PC-3 (cell line): ENCODE results near the gene SYNE1. TPM values are rescaled to one million over a fixed set of nuclear protein-coding genes. Genes with fewer than 3 reads are reported as not detected.

ENCODE experiments used
- ATAC-seq: fragments of 200-7000 bp; cut with Tn5 transposase; 2 replicates; pipeline ENCODE4 v1.9.1; 2020; ENCODE audit warnings: mild to moderate bottlenecking, moderate library complexity
- BruUV-seq: library from RNA; stranded (reverse); fragments of 400-500 nt; replicated peaks from 2 replicates; lab custom pipeline; 2021; lab: Mats Ljungman, UMichigan
- CTCF ChIA-PET: fragments of 300-600 bp; sonication (Branson Sonifier 250); formaldehyde crosslinking; loops from one replicate; lab custom pipeline; 2022; ENCODE audit warnings: antibody characterized with exemption; lab: Charles Lee
- POLR2A ChIA-PET: fragments of 300-600 bp; sonication (Branson Sonifier 250); formaldehyde crosslinking; loops from one replicate; lab custom pipeline; 2022; ENCODE audit warnings: antibody characterized with exemption; ENCODE audit not compliant: unreplicated experiment; lab: Charles Lee
- DNase-seq: peaks from one replicate; pipeline ENCODE4 v3.0.0-alpha.2; 2015
- H2AFZ ChIP-seq: fragments of 300-600 bp; sonication (generic); 2 replicates; pipeline ENCODE4 v1.6.0; 2016; ENCODE audit warnings: antibody characterized with exemption, low read length
- H3F3A ChIP-seq: fragments of 300-600 bp; sonication (generic); one replicate; pipeline ENCODE4 v1.6.0; 2017; ENCODE audit warnings: antibody characterized with exemption, low read length, control low read depth, mild to moderate bottlenecking; ENCODE audit not compliant: unreplicated experiment
- H3K27ac ChIP-seq: fragments of 300-600 bp; sonication (generic); 2 replicates; pipeline ENCODE4 v1.5.1; 2016; ENCODE audit warnings: mild to moderate bottlenecking, low read length
- H3K27me3 ChIP-seq: fragments of 300-600 bp; sonication (generic); 2 replicates; pipeline ENCODE4 v1.6.1; 2016; ENCODE audit warnings: low read length, mixed read lengths
- H3K36me3 ChIP-seq: fragments of 300-600 bp; sonication (generic); 2 replicates; pipeline ENCODE4 v1.6.1; 2016; ENCODE audit warnings: low read depth, mixed run types, low read length, mixed read lengths
- H3K4me1 ChIP-seq: fragments of 300-600 bp; sonication (generic); 2 replicates; pipeline ENCODE4 v1.5.1; 2016; ENCODE audit warnings: low read length; ENCODE audit not compliant: insufficient read depth
- H3K4me2 ChIP-seq: fragments of 300-600 bp; sonication (generic); 2 replicates; pipeline ENCODE4 v1.6.0; 2016; ENCODE audit warnings: low read length
- H3K4me3 ChIP-seq: fragments of 300-600 bp; sonication (generic); 2 replicates; pipeline ENCODE4 v1.5.1; 2016; ENCODE audit warnings: mild to moderate bottlenecking, low read length, mixed read lengths
- H3K79me2 ChIP-seq: fragments of 300-600 bp; sonication (generic); 2 replicates; pipeline ENCODE4 v1.6.1; 2017; ENCODE audit warnings: low read length, mixed read lengths
- H3K9ac ChIP-seq: fragments of 300-600 bp; sonication (generic); 2 replicates; pipeline ENCODE4 v1.6.0; 2016; ENCODE audit warnings: mild to moderate bottlenecking, low read length
- H3K9me2 ChIP-seq: fragments of 300-600 bp; sonication (generic); replicated peaks from 2 replicates; pipeline ENCODE4 v1.6.1; 2016; ENCODE audit warnings: mixed run types, low read length, mixed read lengths
- H3K9me3 ChIP-seq: fragments of 300-600 bp; sonication (generic); 2 replicates; pipeline ENCODE4 v1.6.1; 2016; ENCODE audit warnings: low read length, mixed read lengths
- H4K20me1 ChIP-seq: fragments of 300-600 bp; sonication (generic); 2 replicates; pipeline ENCODE4 v1.6.1; 2016; ENCODE audit warnings: low read length, mixed read lengths
- CTCF ChIP-seq: fragments of 300-600 bp; sonication (generic); conservative IDR thresholded peaks from 2 replicates; pipeline ENCODE4 v1.5.1; 2017; ENCODE audit warnings: antibody characterized with exemption, low read depth, mild to moderate bottlenecking, low read length
- EZH2 ChIP-seq: fragments of 300-600 bp; sonication (generic); IDR thresholded peaks from one replicate; pipeline ENCODE4 v1.6.1; 2017; ENCODE audit warnings: antibody characterized with exemption, mild to moderate bottlenecking, low read length; ENCODE audit not compliant: unreplicated experiment
- EZH2phosphoT487 ChIP-seq: fragments of 300-600 bp; sonication (generic); IDR thresholded peaks from 2 replicates; pipeline ENCODE4 v1.6.1; 2018; ENCODE audit warnings: mild to moderate bottlenecking, antibody characterized with exemption, low read length, borderline replicate concordance
- intact Hi-C: fragments of 100-400 bp; cut with micrococcal nuclease; formaldehyde crosslinking; loops from 2 replicates; pipeline ENCODE4 v1.9.0; 2023
- total RNA-seq: library from RNA; depleted of rRNA; stranded (reverse); fragments of >200 nt; gene quantifications from 2 replicates; pipeline ENCODE4 v1.2.3, GENCODE V29; 2014

The SYNE1 gene
- total RNA-seq, 1 experiment from 2014 or later = 16.7 TPM

- CTCF ChIA-PET = no interaction called here
- no peaks in the 10 kb centered on the region for H3K27me3 ChIP-seq
- no peaks in the 10 kb centered on the region for H3K36me3 ChIP-seq
- no peak overlapping the region for H3K4me2 ChIP-seq
- H3K9me2 ChIP-seq = no peaks in the 10 kb centered on the region
- POLR2A ChIA-PET = no interaction called here
- BruUV-seq = no TSS peak
- no peaks in the 10 kb centered on the region for H3K4me1 ChIP-seq
- DNase-seq (no peak), ATAC-seq (no peak)
- H3K79me2 ChIP-seq = no peaks in the 10 kb centered on the region
- H4K20me1 ChIP-seq = no peaks in the 10 kb centered on the region
- TF ChIP-seq EZH2phosphoT487 = no peak
- no peak for TF ChIP-seq CTCF
- TF ChIP-seq EZH2 = no peak
- H3K9ac ChIP-seq = no peak overlapping the region
- intact Hi-C loops = no loop called here
- H2AFZ ChIP-seq = no peak overlapping the region
- H3K9me3 ChIP-seq = no peaks in the 10 kb centered on the region
- no peak overlapping the region for H3K4me3 ChIP-seq
- H3F3A ChIP-seq = no peaks in the 10 kb centered on the region
- no peak overlapping the region for H3K27ac ChIP-seq
Observed at GRCh38 chr6:152147269-152147668, 489.9 kb downstream of the SYNE1 start.

GRCh38 chr6:152146385-152146784 is 490.8 kb downstream of the SYNE1 start:
- BruUV-seq = no TSS peak

GRCh38 chr6:152143359-152143758 is 493.8 kb downstream of the SYNE1 start:
- Histone ChIP-seq H3K9ac (no peak overlapping the region), H3K4me1 (no peaks in the 10 kb centered on the region), H3K79me2 (no peaks in the 10 kb centered on the region), H3K36me3 (no peaks in the 10 kb centered on the region), H3K9me2 (no peaks in the 10 kb centered on the region), H3K4me3 (no peak overlapping the region), H3K9me3 (no peaks in the 10 kb centered on the region), H3K27me3 (no peaks in the 10 kb centered on the region), H3K27ac (no peak overlapping the region), H3F3A (no peaks in the 10 kb centered on the region), H3K4me2 (no peak overlapping the region), H4K20me1 (no peaks in the 10 kb centered on the region), H2AFZ (no peak overlapping the region)
- ATAC-seq = no peak
- no peak for TF ChIP-seq EZH2phosphoT487
- no peak for TF ChIP-seq CTCF
- TF ChIP-seq EZH2 = no peak
- BruUV-seq = no TSS peak
- ChIA-PET CTCF (no interaction called here), POLR2A (no interaction called here)
- DNase-seq = no peak
- intact Hi-C loops = no loop called here

More at GRCh38 chr6:152146385-152146784, 490.8 kb downstream of the SYNE1 start:
- Histone ChIP-seq H3K4me2 (no peak overlapping the region), H2AFZ (no peak overlapping the region), H3K36me3 (no peaks in the 10 kb centered on the region), H3K79me2 (no peaks in the 10 kb centered on the region), H3K9me2 (no peaks in the 10 kb centered on the region), H3K4me3 (no peak overlapping the region), H3K27ac (no peak overlapping the region), H3K4me1 (no peaks in the 10 kb centered on the region), H3K27me3 (no peaks in the 10 kb centered on the region), H3F3A (no peaks in the 10 kb centered on the region), H4K20me1 (no peaks in the 10 kb centered on the region), H3K9me3 (no peaks in the 10 kb centered on the region), H3K9ac (no peak overlapping the region)
- ChIA-PET CTCF (no interaction called here), POLR2A (no interaction called here)
- no peak for DNase-seq
- TF ChIP-seq EZH2phosphoT487 = no peak
- TF ChIP-seq EZH2 = no peak
- TF ChIP-seq CTCF = no peak
- intact Hi-C loops = no loop called here
- ATAC-seq = no peak
